PC-9 (cell line): ENCODE data around the gene SCNN1B. TPM values are rescaled to one million over a fixed set of nuclear protein-coding genes. Genes with fewer than 3 reads are reported as not detected.

Experiments
- BruUV-seq: library from RNA; stranded (reverse); fragments of 400-500 nt; replicated peaks from 2 replicates; lab custom pipeline; 2021; lab: Mats Ljungman, UMichigan
- CTCF ChIA-PET: fragments of 300-600 bp; sonication (Branson Sonifier 250); formaldehyde crosslinking; loops from one replicate; lab custom pipeline; 2022; ENCODE audit warnings: antibody characterized with exemption; lab: Charles Lee
- POLR2A ChIA-PET: fragments of 300-600 bp; sonication (Branson Sonifier 250); formaldehyde crosslinking; loops from one replicate; lab custom pipeline; 2022; ENCODE audit warnings: antibody characterized with exemption; ENCODE audit not compliant: unreplicated experiment; lab: Charles Lee
- DNase-seq, 2 experiments: peaks; one replicate each; pipeline versions ENCODE4 v3.0.0 to v3.0.0-alpha.2; 2015 to 2022; ENCODE audit warnings: mixed read lengths in 1 of 2
- H2AFZ ChIP-seq: fragments of 200-600 bp; sonication (generic); 2 replicates; pipeline ENCODE4 v1.8.1; 2017; ENCODE audit warnings: antibody characterized with exemption
- H3F3A ChIP-seq: fragments of 200-600 bp; sonication (generic); 2 replicates; pipeline ENCODE4 v1.8.1; 2017; ENCODE audit warnings: antibody characterized with exemption, mild to moderate bottlenecking, low read depth; ENCODE audit not compliant: insufficient read depth
- H3K27ac ChIP-seq: fragments of 200-600 bp; sonication (generic); 2 replicates; pipeline ENCODE4 v1.6.1; 2016; ENCODE audit warnings: mixed run types
- H3K27me3 ChIP-seq: fragments of 200-600 bp; sonication (generic); 2 replicates; pipeline ENCODE4 v1.6.1; 2016; ENCODE audit warnings: low read depth, mixed run types; ENCODE audit not compliant: insufficient read depth
- H3K36me3 ChIP-seq: fragments of 200-600 bp; sonication (generic); 2 replicates; pipeline ENCODE4 v1.6.1; 2016; ENCODE audit warnings: low read depth, mixed run types
- H3K4me1 ChIP-seq: fragments of 200-600 bp; sonication (generic); replicated peaks from 2 replicates; pipeline ENCODE4 v1.6.1; 2016; ENCODE audit warnings: mixed run types; ENCODE audit not compliant: insufficient read depth
- H3K4me2 ChIP-seq: fragments of 200-600 bp; sonication (generic); 2 replicates; pipeline ENCODE4 v1.6.1; 2017; ENCODE audit warnings: mixed run types
- H3K4me3 ChIP-seq: fragments of 200-600 bp; sonication (generic); 2 replicates; pipeline ENCODE4 v1.6.1; 2016; ENCODE audit warnings: mixed run types
- H3K79me2 ChIP-seq: fragments of 200-600 bp; sonication (generic); 2 replicates; pipeline ENCODE4 v1.6.1; 2017; ENCODE audit warnings: low read depth, mixed run types
- H3K9me2 ChIP-seq: fragments of 200-600 bp; sonication (generic); 2 replicates; pipeline ENCODE4 v1.8.1; 2017; ENCODE audit warnings: mild to moderate bottlenecking; ENCODE audit not compliant: insufficient read depth
- H3K9me3 ChIP-seq: fragments of 200-600 bp; sonication (generic); 2 replicates; pipeline ENCODE4 v1.8.1; 2016; ENCODE audit warnings: low read depth; ENCODE audit not compliant: insufficient read depth
- H4K20me1 ChIP-seq: fragments of 200-600 bp; sonication (generic); 2 replicates; pipeline ENCODE4 v1.8.1; 2017; ENCODE audit not compliant: insufficient read depth
- CTCF ChIP-seq: fragments of 200-600 bp; sonication (generic); conservative IDR thresholded peaks from 2 replicates; pipeline ENCODE4 v1.6.1; 2017; ENCODE audit warnings: mixed run types, antibody characterized with exemption, mild to moderate bottlenecking, moderate library complexity
- EZH2 ChIP-seq: fragments of 200-600 bp; sonication (generic); IDR thresholded peaks from 2 replicates; pipeline ENCODE4 v1.8.0; 2017; ENCODE audit warnings: antibody characterized with exemption, low read depth
- intact Hi-C: fragments of 100-400 bp; cut with micrococcal nuclease; formaldehyde crosslinking; loops from one replicate; pipeline ENCODE4 v1.10.0; 2022; ENCODE audit not compliant: unreplicated experiment
- total RNA-seq: library from RNA; stranded (reverse); gene quantifications from 2 replicates; pipeline ENCODE4 v1.2.3, GENCODE V29; 2021

The SCNN1B gene
- total RNA-seq, 1 experiment from 2014 or later = 0.57 TPM

DNA sequence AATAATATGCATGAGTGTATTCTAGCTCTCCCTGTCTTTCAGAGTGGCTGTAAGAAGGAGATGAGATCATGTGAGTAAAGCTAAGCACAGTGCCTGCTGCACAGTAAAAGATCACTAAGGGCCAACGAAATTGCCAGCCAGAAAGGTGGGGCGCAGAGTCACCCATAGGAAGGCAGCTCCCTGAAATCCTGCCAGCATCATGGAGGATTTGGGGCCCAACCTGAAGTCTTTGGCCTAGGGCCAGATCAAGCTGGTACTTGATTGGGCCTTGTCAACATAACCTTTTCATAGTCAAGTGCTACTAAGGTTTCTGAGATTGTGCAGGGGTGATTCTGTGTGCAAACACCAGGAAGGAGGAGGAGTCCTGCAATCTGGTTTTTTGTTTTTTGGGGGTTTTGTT lies 16.5 kb downstream of the SCNN1B start:
- CTCF ChIA-PET = interaction anchor here (0.7 kb wide), 1 partner anchor 212 kb away, joined by 3 read pairs; no protein-coding TSS in a partner anchor
- no peaks in the 10 kb centered on the region for H4K20me1 ChIP-seq
- no peaks in the 10 kb centered on the region for H3F3A ChIP-seq
- BruUV-seq = no TSS peak
- H3K27me3 ChIP-seq = no peaks in the 10 kb centered on the region
- no peaks in the 10 kb centered on the region for H3K79me2 ChIP-seq
- no peak for DNase-seq
- TF ChIP-seq CTCF (no peak), EZH2 (no peak)
- no peaks in the 10 kb centered on the region for H3K4me1 ChIP-seq
- H3K27ac ChIP-seq = no peak overlapping the region
- POLR2A ChIA-PET = interaction anchor here (0.6 kb wide), 1 partner anchor 24 kb away, joined by 7 read pairs; no protein-coding TSS in a partner anchor
- H3K4me3 ChIP-seq = no peak overlapping the region
- H3K4me2 ChIP-seq = no peak overlapping the region
- no peaks in the 10 kb centered on the region for H3K36me3 ChIP-seq
- H3K9me3 ChIP-seq = no peaks in the 10 kb centered on the region
- H3K9me2 ChIP-seq = no peaks in the 10 kb centered on the region
- intact Hi-C loops = no loop called here
- H2AFZ ChIP-seq = no peak overlapping the region

GRCh38 chr16:23319861-23320615 lies 17.9 kb downstream of the SCNN1B start:
- ChIA-PET CTCF (no interaction called here), POLR2A (no interaction called here)
- H3K79me2 ChIP-seq = no peaks in the 10 kb centered on the region
- no peaks in the 10 kb centered on the region for H3K27me3 ChIP-seq
- TF ChIP-seq EZH2 = no peak
- no peak for TF ChIP-seq CTCF
- no peak for DNase-seq
- intact Hi-C loops = no loop called here
- BruUV-seq = no TSS peak
- H3K4me2 ChIP-seq = no peak overlapping the region
- no peak overlapping the region for H3K4me3 ChIP-seq
- H3K4me1 ChIP-seq = 0 out of 2 replicates have a peak, but pooled peaks cover 4% of the 10 kb centered on the region
- no peaks in the 10 kb centered on the region for H3K9me2 ChIP-seq
- H2AFZ ChIP-seq = no peak overlapping the region
- H3K27ac ChIP-seq = no peak overlapping the region
- peaks cover 7% of the 10 kb centered on the region; the same call in 1 of the 2 replicates for H3F3A ChIP-seq
- no peaks in the 10 kb centered on the region for H4K20me1 ChIP-seq
- no peaks in the 10 kb centered on the region for H3K36me3 ChIP-seq
- H3K9me3 ChIP-seq = no peaks in the 10 kb centered on the region

DNA sequence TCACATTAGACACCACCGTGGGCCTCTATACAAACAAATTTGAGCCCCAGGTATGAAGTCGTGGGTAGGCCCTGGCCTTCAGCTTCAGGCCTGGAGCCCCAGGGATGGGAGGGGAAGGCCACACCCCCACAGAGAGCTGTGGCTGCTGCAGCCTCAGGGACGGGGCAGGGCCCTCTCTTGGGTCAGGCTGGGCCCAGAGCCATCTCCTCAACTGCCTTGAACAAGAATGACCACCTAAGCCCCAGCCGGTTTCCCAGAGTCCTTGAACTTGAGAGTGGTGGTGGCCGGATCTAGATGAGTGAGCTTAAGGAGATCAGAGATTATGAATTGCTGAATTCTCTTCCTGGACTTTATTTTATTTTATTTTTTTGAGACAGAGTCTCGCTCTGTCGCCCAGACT lies 18.6 kb downstream of the SCNN1B start:
- POLR2A ChIA-PET = no interaction called here
- intact Hi-C loops = no loop called here

More for the DNA sequence above, 18.6 kb downstream of the SCNN1B start:
- Histone ChIP-seq H3F3A (peaks cover 10% of the 10 kb centered on the region; the same call in 1 of the 2 replicates), H3K79me2 (no peaks in the 10 kb centered on the region), H3K27me3 (no peaks in the 10 kb centered on the region), H3K36me3 (no peaks in the 10 kb centered on the region), H3K27ac (no peak overlapping the region), H2AFZ (no peak overlapping the region), H3K9me2 (no peaks in the 10 kb centered on the region), H3K4me2 (no peak overlapping the region), H3K4me1 (0 out of 2 replicates have a peak, but pooled peaks cover 8% of the 10 kb centered on the region), H3K9me3 (no peaks in the 10 kb centered on the region), H4K20me1 (no peaks in the 10 kb centered on the region), H3K4me3 (no peak overlapping the region)
- CTCF ChIA-PET = no interaction called here
- TF ChIP-seq CTCF (no peak), EZH2 (no peak)
- no TSS peak for BruUV-seq
- DNase-seq = peak in 1 of 2 experiments; percentile 23
